SU-DHL-6 (cell line): Measurements from ENCODE around the gene KCNH1.
"Not testable (repeated sequence)": the region's sequence is repeated elsewhere in the genome, so short reads cannot be mapped to it uniquely, and the experiment has no call there.

Experiments
- H2AFZ ChIP-seq: fragments of 200-600 bp; sonication (generic); 2 replicates; pipeline ENCODE4 v1.6.1; 2014; ENCODE audit warnings: low read depth, mild to moderate bottlenecking, moderate library complexity, mixed read lengths, antibody characterized with exemption, low read length; ENCODE audit not compliant: severe bottlenecking
- H3F3A ChIP-seq: fragments of 200-600 bp; shearing (Covaris generic); 2 replicates; pipeline ENCODE4 v1.6.0; 2016; ENCODE audit warnings: antibody characterized with exemption, mild to moderate bottlenecking; ENCODE audit not compliant: insufficient read depth
- H3K27ac ChIP-seq: fragments of 200-600 bp; sonication (generic); 2 replicates; pipeline ENCODE4 v1.5.1; 2016; ENCODE audit warnings: low read depth, mild to moderate bottlenecking, low read length, moderate library complexity, mixed read lengths
- H3K27me3 ChIP-seq: fragments of 200-600 bp; sonication (generic), shearing (Covaris generic); 2 replicates; pipeline ENCODE4 v1.6.0; 2014; ENCODE audit warnings: mild to moderate bottlenecking, low read length
- H3K36me3 ChIP-seq: fragments of 200-600 bp; sonication (generic); 2 replicates; pipeline ENCODE4 v1.6.1; 2014; ENCODE audit warnings: mild to moderate bottlenecking, low read length, mixed read lengths
- H3K4me2 ChIP-seq: fragments of 300-600, 200-600 bp; shearing (Covaris generic), sonication (generic); 2 replicates; pipeline ENCODE4 v1.6.0; 2014; ENCODE audit warnings: low read length, low read depth, mild to moderate bottlenecking; ENCODE audit not compliant: poor library complexity, severe bottlenecking
- H3K4me3 ChIP-seq: fragments of 200-600 bp; sonication (generic); 2 replicates; pipeline ENCODE4 v1.5.1; 2014; ENCODE audit warnings: antibody characterized with exemption, low read length, mild to moderate bottlenecking, mixed read lengths; ENCODE audit not compliant: insufficient read depth, poor library complexity, severe bottlenecking
- H3K79me2 ChIP-seq: fragments of 200-600 bp; sonication (generic); 2 replicates; pipeline ENCODE4 v1.6.1; 2014; ENCODE audit warnings: mild to moderate bottlenecking, low read length, moderate library complexity; ENCODE audit not compliant: insufficient read depth
- H3K9ac ChIP-seq: fragments of 200-600 bp; sonication (generic); 2 replicates; pipeline ENCODE4 v1.7.0; 2014; ENCODE audit warnings: mild to moderate bottlenecking, low read length
- H3K9me2 ChIP-seq: fragments of 200-600 bp; sonication (generic); replicated peaks from 2 replicates; pipeline ENCODE4 v1.6.1; 2014; ENCODE audit warnings: low read length; ENCODE audit not compliant: insufficient read depth
- H3K9me3 ChIP-seq: fragments of 200-600 bp; sonication (generic); 2 replicates; pipeline ENCODE4 v1.6.1; 2014; ENCODE audit warnings: low read length, mixed read lengths; ENCODE audit not compliant: insufficient read depth
- H4K20me1 ChIP-seq: fragments of 200-600 bp; sonication (generic); 2 replicates; pipeline ENCODE4 v1.6.1; 2014; ENCODE audit warnings: low read depth, mild to moderate bottlenecking, antibody characterized with exemption, low read length, moderate library complexity, mixed read lengths
- CTCF ChIP-seq: fragments of 200-600 bp; sonication (generic); IDR thresholded peaks from one replicate; pipeline ENCODE4 v1.5.1; 2017; ENCODE audit warnings: antibody characterized with exemption, mild to moderate bottlenecking, low read length, moderate library complexity; ENCODE audit not compliant: insufficient read depth, poor library complexity, severe bottlenecking
- EZH2phosphoT487 ChIP-seq: fragments of 200-600 bp; sonication (generic), shearing (Covaris generic); conservative IDR thresholded peaks from 2 replicates; pipeline ENCODE4 v1.6.1; 2018; ENCODE audit warnings: mild to moderate bottlenecking, antibody characterized with exemption, low read length, moderate library complexity, mixed read lengths

Gene KCNH1

GRCh38 chr1:210669951-210670350 lies 464.0 kb downstream of the KCNH1 start:
- H3K4me3 ChIP-seq = no peak overlapping the region
- no peaks in the 10 kb centered on the region for H3K36me3 ChIP-seq
- H3K9ac ChIP-seq = no peak overlapping the region
- TF ChIP-seq EZH2phosphoT487 (no peak), CTCF (no peak)
- no peaks in the 10 kb centered on the region for H3F3A ChIP-seq
- H3K27ac ChIP-seq = no peak overlapping the region
- H2AFZ ChIP-seq = no peak overlapping the region
- H3K9me3 ChIP-seq = no peaks in the 10 kb centered on the region
- H4K20me1 ChIP-seq = no peaks in the 10 kb centered on the region
- H3K79me2 ChIP-seq = no peaks in the 10 kb centered on the region
- no peak overlapping the region for H3K4me2 ChIP-seq
- H3K27me3 ChIP-seq = no peaks in the 10 kb centered on the region
- no peaks in the 10 kb centered on the region for H3K9me2 ChIP-seq

GRCh38 chr1:210663730-210664573 lies 470.0 kb downstream of the KCNH1 start:
- H3K79me2 ChIP-seq = no peaks in the 10 kb centered on the region
- no peak overlapping the region for H2AFZ ChIP-seq
- no peak for TF ChIP-seq CTCF
- no peak for TF ChIP-seq EZH2phosphoT487
- no peak overlapping the region for H3K4me3 ChIP-seq
- no peak overlapping the region for H3K4me2 ChIP-seq
- no peak overlapping the region for H3K27ac ChIP-seq
- no peaks in the 10 kb centered on the region for H3K9me3 ChIP-seq
- no peaks in the 10 kb centered on the region for H3K27me3 ChIP-seq
- H3K36me3 ChIP-seq = no peaks in the 10 kb centered on the region
- H4K20me1 ChIP-seq = no peaks in the 10 kb centered on the region
- H3K9ac ChIP-seq = no peak overlapping the region
- H3F3A ChIP-seq = no peaks in the 10 kb centered on the region
- H3K9me2 ChIP-seq = no peaks in the 10 kb centered on the region

- H3K9me2 ChIP-seq = no peaks in the 10 kb centered on the region
- H3K27ac ChIP-seq = no peak overlapping the region
- H3K27me3 ChIP-seq = no peaks in the 10 kb centered on the region
- H3K9ac ChIP-seq = no peak overlapping the region
- no peaks in the 10 kb centered on the region for H3K79me2 ChIP-seq
- no peak overlapping the region for H3K4me3 ChIP-seq
- TF ChIP-seq CTCF = no peak
- no peak for TF ChIP-seq EZH2phosphoT487
- H3F3A ChIP-seq = no peaks in the 10 kb centered on the region
- no peaks in the 10 kb centered on the region for H3K9me3 ChIP-seq
- no peaks in the 10 kb centered on the region for H3K36me3 ChIP-seq
- H3K4me2 ChIP-seq = no peak overlapping the region
- H4K20me1 ChIP-seq = no peaks in the 10 kb centered on the region
- H2AFZ ChIP-seq = no peak overlapping the region
Observed at GRCh38 chr1:210662291-210663050, 471.5 kb downstream of the KCNH1 start.

- not testable (repeated sequence) for H3K27ac ChIP-seq, H3F3A ChIP-seq, H3K9me3 ChIP-seq, H3K9ac ChIP-seq, H3K79me2 ChIP-seq, H3K4me3 ChIP-seq, H3K27me3 ChIP-seq, H3K4me2 ChIP-seq, H3K9me2 ChIP-seq, H3K36me3 ChIP-seq, H4K20me1 ChIP-seq, H2AFZ ChIP-seq
Observed at GRCh38 chr1:210661520-210661919, 472.4 kb downstream of the KCNH1 start.
